GM12801 (cell line): Measurements from ENCODE around the gene CFAP97.

Experiments
- CTCF ChIP-seq: IDR thresholded peaks from one replicate; pipeline ENCODE4 v1.5.1; 2011; ENCODE audit warnings: control low read depth; ENCODE audit not compliant: insufficient read length; ENCODE audit errors: extremely low read depth

The CFAP97 gene

GRCh38 chr4:185221491-185221890 lies 17.7 kb upstream of the CFAP97 start:
- no peak for TF ChIP-seq CTCF

- TF ChIP-seq CTCF, result no peak
Measured at GRCh38 chr4:185219551-185220344, 15.9 kb upstream of the CFAP97 start.

GRCh38 chr4:185218312-185218711 lies 14.5 kb upstream of the CFAP97 start:
- TF ChIP-seq CTCF, result no peak

- no peak for TF ChIP-seq CTCF
Measured at GRCh38 chr4:185217408-185217975, 13.7 kb upstream of the CFAP97 start.

GRCh38 chr4:185215261-185215660 lies 11.5 kb upstream of the CFAP97 start:
- no peak for TF ChIP-seq CTCF

- no peak for TF ChIP-seq CTCF
Measured at GRCh38 chr4:185213877-185214276, 10.1 kb upstream of the CFAP97 start.

GRCh38 chr4:185212581-185212980 lies 8.8 kb upstream of the CFAP97 start:
- TF ChIP-seq CTCF, result no peak
